ENCODE data around the gene SPHK2. TPM values are rescaled to one million over a fixed set of nuclear protein-coding genes. Genes with fewer than 3 reads are reported as not detected.

SPHK2 gene
- total RNA-seq, 1 donor from 2014 or later = 13.0 TPM

- no peak overlapping the region for H3K4me3 ChIP-seq (ENCODE audit: low read depth, low read length)
- TF ChIP-seq CTCF (conservative IDR thresholded peaks at IDR 0.05; ENCODE audit: low read depth, low read length) = no peak
- DNase-seq (ENCODE audit: low read depth) = no peak
Measured at GRCh38 chr19:48596237-48596636, 23.1 kb upstream of the SPHK2 start.

- DNase-seq (ENCODE audit: low read depth) = no peak
Measured at GRCh38 chr19:48596679-48597465, 22.4 kb upstream of the SPHK2 start.

GRCh38 chr19:48598996-48599700, 20.2 kb upstream of the SPHK2 start:
- TF ChIP-seq CTCF (conservative IDR thresholded peaks at IDR 0.05; ENCODE audit: low read depth, low read length) = no peak
- no peak overlapping the region for H3K4me3 ChIP-seq (ENCODE audit: low read depth, low read length)
- no peak for DNase-seq (ENCODE audit: low read depth)

More at GRCh38 chr19:48596679-48597465, 22.4 kb upstream of the SPHK2 start:
- TF ChIP-seq CTCF (conservative IDR thresholded peaks at IDR 0.05; ENCODE audit: low read depth, low read length) = no peak
- no peak overlapping the region for H3K4me3 ChIP-seq (ENCODE audit: low read depth, low read length)

GRCh38 chr19:48600679-48601417, 18.5 kb upstream of the SPHK2 start:
- TF ChIP-seq CTCF (conservative IDR thresholded peaks at IDR 0.05; ENCODE audit: low read depth, low read length) = no peak
- DNase-seq (ENCODE audit: low read depth) = no peak
- no peak overlapping the region for H3K4me3 ChIP-seq (ENCODE audit: low read depth, low read length)

- no peak overlapping the region for H3K4me3 ChIP-seq (ENCODE audit: low read depth, low read length)
- TF ChIP-seq CTCF (conservative IDR thresholded peaks at IDR 0.05; ENCODE audit: low read depth, low read length) = no peak
- no peak for DNase-seq (ENCODE audit: low read depth)
Measured at GRCh38 chr19:48603001-48603400, 16.3 kb upstream of the SPHK2 start.

- H3K4me3 ChIP-seq (ENCODE audit: low read depth, low read length) = no peak overlapping the region
- no peak for TF ChIP-seq CTCF (conservative IDR thresholded peaks at IDR 0.05; ENCODE audit: low read depth, low read length)
- DNase-seq (ENCODE audit: low read depth) = no peak
Measured at GRCh38 chr19:48603449-48603848, 15.9 kb upstream of the SPHK2 start.

All from epithelial cell of proximal tubule (primary cell).